PC-9 (cell line): Measurements from ENCODE around the gene MCM5.

Experiments used
- EZH2 ChIP-seq: fragments of 200-600 bp; sonication (generic); IDR thresholded peaks from 2 replicates; pipeline ENCODE4 v1.8.0; 2017; ENCODE audit warnings: antibody characterized with exemption, low read depth
- TF ChIP-seq, protein P1 (sequence below): fragments of 200-600 bp; sonication (generic); conservative IDR thresholded peaks from 2 replicates; pipeline ENCODE4 v1.6.1; 2017; ENCODE audit warnings: mixed run types, antibody characterized with exemption, mild to moderate bottlenecking, moderate library complexity

DNA sequence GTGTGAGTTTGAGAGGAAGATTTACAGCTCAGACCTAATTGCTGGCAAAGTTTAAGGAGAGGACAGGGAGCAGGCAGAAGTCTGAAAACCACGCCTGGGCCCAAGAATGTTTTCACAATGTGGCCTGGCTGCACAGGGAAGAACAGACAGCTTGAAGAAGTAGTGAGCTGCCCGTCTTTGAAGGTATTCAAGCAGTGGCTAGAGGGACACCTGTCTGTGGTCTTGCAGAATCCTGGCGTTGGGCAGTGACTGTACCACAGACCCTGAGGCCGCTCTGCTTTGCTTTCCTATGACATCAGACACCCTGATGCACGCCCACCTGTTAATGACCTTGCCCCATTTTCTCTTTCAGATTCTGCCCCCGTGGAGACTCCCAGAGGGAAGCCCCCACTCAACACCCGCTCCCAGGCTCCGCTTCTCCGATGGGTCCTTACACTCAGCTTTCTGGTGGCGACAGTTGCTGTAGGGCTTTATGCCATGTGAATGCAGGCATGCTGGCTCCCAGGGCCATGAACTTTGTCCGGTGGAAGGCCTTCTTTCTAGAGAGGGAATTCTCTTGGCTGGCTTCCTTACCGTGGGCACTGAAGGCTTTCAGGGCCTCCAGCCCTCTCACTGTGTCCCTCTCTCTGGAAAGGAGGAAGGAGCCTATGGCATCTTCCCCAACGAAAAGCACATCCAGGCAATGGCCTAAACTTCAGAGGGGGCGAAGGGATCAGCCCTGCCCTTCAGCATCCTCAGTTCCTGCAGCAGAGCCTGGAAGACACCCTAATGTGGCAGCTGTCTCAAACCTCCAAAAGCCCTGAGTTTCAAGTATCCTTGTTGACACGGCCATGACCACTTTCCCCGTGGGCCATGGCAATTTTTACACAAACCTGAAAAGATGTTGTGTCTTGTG is 6.6 kb upstream of the MCM5 start:
- TF ChIP-seq, protein P1, sequence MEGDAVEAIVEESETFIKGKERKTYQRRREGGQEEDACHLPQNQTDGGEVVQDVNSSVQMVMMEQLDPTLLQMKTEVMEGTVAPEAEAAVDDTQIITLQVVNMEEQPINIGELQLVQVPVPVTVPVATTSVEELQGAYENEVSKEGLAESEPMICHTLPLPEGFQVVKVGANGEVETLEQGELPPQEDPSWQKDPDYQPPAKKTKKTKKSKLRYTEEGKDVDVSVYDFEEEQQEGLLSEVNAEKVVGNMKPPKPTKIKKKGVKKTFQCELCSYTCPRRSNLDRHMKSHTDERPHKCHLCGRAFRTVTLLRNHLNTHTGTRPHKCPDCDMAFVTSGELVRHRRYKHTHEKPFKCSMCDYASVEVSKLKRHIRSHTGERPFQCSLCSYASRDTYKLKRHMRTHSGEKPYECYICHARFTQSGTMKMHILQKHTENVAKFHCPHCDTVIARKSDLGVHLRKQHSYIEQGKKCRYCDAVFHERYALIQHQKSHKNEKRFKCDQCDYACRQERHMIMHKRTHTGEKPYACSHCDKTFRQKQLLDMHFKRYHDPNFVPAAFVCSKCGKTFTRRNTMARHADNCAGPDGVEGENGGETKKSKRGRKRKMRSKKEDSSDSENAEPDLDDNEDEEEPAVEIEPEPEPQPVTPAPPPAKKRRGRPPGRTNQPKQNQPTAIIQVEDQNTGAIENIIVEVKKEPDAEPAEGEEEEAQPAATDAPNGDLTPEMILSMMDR, result no peak
- TF ChIP-seq EZH2, result no peak
